DMS 273 treated with DMSO at 0.1 percent for 48 hours (cell line): ENCODE results near the gene PDE9A.
"Not testable (repeated sequence)": the region's sequence is repeated elsewhere in the genome, so short reads cannot be mapped to it uniquely, and the experiment has no call there.

Source experiments
- DNase-seq: peaks from one replicate; lab custom pipeline; 2025; lab: John Stamatoyannopoulos, UW

Gene PDE9A

DNA sequence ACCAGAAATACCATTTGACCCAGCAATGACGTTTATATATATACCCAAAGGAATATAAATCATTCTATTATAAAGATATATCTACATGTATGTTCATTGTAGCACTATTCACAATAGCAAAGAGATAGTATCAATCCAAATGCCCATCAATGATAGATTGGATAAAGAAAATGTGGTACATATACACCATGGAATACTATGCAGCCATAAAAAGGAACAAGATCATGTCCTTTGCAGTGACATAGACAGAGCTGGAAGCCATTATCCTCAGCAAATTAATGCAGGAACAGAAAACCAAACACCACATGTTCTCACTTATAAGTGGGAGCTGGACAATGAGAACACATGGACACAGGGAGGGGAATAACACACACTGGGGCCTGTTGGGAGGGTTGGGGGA, 55.5 kb downstream of the PDE9A start:
- DNase-seq: not testable (repeated sequence)

DNA sequence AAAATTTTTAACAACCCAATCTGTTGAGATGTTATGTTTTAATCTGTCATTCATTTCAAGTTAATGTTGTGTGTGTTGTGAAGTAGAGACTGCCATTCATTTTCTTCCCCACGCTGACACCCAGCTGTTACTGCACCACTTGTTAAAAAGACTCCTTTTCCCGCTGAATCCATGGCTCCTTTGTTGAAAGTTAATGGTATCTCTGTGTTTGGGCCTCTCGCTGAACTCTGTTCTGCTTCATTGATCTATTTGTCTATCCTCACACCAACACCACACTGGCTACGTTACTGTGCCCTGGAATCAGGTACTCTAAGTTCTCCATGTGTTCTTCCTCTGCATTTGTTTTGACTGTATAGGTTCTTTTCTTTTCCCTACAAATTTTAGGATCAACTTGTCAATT, 58.2 kb downstream of the PDE9A start:
- no peak for DNase-seq

DNA sequence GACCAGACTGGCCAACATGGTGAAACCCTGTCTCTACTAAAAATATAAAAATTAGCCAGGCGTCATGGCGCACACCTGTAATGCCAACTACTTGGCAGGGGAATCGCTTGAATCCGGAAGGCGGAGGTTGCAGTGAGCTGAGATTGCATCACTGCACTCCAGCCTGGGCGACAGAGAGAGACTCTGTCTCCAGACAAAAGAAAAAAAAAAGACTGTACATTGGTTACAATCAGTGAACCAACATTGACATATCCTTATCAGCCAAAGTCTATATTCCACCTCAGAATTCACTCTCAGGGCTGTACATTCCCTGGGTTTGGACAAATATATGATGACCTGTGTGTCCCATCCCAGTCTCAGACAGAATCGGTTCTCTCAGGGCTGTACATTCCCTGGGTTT, 62.0 kb downstream of the PDE9A start:
- not testable (repeated sequence) for DNase-seq

DNA sequence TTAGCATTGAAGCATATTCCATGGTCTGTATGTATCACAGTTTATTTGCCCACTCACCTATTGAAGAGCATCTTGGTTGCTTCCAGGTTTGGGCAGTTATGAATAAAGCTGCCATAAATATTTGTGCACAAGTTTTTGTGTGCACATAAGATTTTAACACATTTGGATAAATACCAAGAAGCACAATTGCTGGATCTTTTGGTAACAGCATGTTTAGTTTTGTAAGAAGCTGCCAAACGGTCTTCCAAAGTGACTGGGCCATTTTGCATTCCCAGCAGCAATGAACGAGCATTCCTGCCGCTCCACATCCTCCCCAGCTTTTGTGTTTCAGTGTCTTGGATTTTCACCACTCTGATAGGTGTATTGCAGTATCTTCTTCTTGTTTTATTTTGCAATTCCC, 62.7 kb downstream of the PDE9A start:
- DNase-seq: no peak

DNA sequence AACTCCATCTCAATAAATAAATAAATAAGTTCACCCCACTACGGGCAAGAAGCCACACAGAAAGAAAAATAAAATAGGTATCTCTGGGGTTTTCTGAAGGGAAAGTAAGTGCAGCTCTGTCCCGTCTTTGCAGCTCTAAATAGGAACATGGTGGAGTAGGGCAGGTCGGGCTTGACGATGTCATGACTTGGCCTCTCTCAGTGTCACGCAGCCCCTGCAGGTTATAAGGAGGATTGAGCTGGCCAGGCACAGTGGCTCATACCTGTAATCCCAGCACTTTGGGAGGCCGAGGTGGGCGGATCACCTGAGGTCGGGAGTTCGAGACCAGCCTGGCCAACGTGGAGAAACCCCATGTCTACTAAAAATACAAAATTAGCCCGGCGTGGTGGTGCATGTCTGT, 67.1 kb downstream of the PDE9A start:
- not testable (repeated sequence) for DNase-seq

DNA sequence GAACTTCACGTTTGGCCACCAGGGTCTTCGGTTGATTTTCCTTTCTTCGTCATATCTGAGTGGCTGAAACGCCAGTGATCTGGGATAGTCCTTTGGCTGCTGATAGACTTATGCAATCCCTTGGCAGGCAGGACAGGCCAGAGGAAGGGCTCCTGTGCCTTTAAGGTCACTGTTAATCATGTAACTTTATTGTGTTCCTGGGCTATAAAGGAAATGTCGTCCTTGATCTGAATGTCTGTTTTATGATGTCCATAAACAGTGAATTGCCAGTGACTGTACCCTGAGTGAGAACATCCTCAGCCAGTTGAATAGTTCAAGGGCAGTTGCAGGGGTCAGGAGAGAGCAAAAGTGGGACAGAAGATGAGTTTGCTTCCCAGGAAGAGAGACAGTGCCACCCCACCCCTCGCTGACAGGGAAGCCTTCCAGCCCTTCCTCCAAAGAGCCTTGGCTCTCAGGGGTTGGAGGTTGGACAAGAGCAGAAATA, 68.0 kb downstream of the PDE9A start:
- no peak for DNase-seq

DNA sequence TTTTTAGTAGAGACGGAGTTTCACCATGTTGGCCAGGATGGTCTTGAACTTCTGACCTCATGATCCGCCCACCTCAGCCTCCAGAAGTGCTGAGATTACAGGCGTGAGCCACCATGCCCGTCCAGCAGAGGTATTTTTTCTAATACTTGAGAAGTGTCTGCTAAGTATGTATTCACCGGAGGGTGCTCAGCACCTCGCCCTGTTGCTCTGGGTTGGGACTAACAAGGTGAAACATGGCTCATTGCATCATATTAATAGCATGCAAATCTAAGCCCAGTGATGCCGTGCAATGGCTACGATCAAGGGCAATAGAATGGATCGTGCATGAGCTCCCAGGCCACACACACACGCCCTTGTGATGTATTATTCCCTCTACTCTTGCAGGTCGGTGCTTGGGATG, 68.7 kb downstream of the PDE9A start:
- no peak for DNase-seq

DNA sequence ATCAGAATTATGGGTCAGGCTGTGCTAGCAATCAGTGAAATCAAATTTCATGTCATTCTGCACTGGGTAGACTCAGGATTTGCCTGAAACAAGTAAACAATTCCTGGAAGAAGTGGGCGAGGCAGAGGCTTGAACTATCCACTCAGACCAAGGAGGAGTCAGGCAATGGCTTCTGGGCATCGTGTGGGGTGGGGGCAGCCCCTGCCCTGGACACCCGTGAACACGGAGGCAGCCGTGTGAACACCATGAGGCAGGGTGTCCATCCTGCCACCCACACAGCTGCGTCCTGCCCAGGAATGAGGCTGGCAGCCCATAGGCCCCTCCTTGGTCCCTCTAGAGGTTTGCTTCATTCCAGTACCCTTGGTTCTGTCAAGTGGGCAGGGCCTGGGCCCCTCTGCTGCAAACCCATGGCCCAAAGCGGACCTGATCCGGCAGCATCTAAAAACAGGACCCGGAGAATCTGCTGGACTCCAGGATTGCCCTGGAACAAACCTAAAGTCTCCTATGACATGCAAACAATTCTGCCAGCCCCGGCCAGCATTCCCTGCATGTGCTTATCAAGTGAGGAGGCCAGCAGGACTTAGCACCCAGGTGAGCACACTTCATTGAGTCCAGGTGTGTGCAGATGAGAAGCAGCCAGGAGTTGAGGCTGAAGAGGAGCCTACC, 69.5 kb downstream of the PDE9A start:
- DNase-seq: no peak

DNA sequence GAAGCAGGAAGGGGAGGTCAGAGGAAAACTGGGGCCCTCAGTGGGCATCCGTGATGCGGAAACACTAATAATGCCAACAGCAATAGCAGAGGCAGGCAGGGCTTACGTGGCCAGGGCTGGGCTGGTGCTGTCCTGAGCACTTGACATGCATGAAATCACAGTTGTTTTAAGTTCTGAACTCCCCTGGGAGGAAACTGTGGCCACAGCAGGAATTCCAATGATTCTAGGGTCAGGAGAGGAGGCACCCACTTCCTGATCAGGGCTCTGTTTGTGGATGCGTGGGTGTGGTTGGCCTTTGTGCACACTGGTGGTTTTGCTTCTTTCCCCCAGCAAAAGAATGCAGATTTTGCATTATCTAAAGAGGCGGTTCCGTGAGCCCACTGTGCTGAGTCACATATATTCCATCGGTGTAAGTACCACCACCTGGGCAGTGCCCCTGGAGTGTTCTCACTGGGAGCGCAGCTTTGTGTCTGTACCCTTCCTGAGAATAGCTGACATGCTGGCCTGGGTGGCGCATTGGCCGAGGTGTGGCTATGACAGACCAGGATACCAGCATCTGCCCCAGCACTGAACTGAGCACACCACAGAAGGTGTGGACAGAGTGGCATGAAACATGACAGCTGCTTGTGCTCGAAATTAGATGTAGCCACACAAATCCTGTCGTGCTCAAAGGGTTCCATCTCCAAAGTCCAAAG, 71.0 kb downstream of the PDE9A start:
- DNase-seq: no peak

DNA sequence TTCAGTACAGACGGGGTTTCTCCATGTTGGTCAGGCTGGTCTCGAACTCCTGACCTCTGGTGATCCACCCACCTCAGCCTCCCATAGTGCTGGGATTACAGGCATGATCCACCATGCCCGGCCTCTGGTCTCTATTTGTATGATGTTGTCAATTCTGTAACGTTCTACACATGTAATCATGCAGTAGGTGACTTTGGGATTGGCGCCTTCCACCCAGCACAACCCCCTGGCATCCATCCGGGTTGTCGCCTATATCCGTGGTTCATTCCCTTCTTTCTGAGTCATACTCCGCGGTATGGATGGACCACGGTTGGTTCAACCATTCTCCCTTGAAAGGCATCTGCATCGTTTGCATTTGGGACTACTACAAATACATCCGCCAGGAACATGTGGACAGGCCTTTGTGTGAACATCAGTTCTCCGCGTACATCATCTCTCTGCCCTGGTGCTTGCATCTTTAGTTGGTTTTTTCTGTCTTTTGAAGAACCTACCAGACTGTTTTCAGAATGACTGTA, 72.1 kb downstream of the PDE9A start:
- no peak for DNase-seq

DNA sequence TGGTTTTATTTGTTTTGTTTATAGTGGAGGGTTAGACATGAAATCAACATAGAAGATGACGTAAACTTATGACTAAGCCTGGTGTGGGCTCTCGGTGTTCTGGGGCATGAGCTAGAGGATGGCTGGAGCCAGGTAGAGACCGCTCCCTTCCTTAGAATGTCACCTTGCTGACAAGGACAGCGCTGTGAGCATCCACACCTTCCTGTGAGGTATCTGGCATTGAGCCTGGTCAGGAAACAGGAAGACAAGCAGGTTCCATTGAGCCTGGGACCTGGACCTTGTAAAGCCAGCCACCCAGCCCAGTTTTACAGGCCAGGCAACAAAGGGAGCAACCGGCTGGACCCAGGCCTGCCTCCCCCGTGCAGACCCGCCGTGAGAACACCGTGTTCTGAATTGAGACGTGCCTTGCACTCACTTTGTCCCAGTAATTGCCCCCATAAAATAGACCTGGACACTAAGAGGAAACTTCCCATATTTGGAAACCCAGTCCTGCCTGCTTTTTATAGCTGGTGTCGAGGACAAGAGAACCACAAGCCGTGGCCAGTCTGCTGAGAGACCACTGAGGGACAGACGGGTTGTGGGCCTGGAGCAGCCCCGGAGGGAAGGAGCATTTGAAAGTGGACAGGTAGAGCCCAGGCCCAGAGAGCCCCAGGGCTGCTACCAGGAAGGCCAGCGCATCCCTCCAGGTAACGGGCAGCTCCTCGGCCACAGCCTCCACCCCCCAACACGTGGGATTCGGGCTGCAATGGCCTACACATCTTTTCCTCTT, 78.0 kb downstream of the PDE9A start:
- DNase-seq: no peak

DNA sequence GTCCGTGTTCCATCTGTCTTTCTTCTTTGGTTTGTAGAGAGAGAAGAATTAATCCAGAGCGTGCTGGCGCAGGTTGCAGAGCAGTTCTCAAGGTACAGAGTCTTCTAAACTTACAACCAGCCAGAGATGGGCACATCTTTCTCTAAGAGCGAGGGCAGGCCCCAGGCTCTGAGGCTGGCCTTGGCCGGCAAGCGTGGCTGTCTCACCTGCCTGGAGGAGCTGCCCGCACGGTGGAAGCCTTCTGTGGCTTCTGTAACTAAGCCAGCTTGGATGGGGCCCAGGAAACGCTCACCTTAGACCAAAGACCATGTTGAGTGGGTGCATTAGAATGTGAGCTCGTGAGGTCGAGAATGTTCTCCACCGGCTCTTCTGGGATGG, 78.6 kb downstream of the PDE9A start:
- DNase-seq: no peak

DNA sequence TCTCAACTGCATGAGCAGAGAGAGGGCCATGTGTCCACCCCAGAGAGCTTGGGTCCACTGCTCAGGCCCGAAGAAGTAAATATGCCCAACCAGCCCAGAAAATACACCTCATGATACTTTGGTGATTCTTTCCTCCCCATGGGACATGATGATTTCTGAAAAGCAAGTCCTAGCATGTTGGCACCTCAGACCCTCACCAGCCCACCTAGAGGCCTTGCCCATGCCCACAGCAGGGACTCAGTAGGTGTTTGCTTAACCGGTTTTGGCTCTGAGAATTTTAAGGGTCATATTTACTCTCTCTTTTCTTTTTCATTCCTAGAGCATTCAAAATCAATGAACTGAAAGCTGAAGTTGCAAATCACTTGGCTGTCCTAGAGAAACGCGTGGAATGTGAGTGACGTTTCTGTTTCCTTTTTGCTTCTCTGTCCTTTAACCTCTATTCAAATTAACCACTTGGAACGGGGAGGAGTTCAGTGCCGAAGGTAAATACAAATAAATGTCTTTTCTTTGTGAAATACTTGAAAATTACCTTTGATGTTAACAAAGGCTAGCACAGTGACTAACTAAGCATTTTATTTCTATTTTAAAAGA, 79.7 kb downstream of the PDE9A start:
- DNase-seq: no peak

DNA sequence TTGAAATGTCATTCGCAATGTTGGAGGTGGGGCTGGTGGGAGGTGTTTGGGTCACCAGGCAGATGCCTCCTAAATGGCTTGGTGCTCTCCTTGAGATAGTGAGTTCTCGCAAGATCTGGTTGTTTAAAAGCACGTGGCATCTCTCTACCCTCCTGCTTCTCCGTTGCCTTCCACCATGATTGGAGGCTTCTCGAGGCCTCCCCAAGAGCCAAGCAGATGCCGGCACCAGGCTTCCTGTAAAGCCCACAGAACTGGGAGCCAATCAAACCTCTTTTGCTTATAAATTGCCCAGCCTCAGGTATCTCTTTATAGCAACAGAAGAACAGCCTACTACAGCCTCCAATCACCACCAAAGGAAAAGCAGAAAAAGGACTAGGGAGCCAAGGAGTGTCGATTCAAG, 80.5 kb downstream of the PDE9A start:
- no peak for DNase-seq

DNA sequence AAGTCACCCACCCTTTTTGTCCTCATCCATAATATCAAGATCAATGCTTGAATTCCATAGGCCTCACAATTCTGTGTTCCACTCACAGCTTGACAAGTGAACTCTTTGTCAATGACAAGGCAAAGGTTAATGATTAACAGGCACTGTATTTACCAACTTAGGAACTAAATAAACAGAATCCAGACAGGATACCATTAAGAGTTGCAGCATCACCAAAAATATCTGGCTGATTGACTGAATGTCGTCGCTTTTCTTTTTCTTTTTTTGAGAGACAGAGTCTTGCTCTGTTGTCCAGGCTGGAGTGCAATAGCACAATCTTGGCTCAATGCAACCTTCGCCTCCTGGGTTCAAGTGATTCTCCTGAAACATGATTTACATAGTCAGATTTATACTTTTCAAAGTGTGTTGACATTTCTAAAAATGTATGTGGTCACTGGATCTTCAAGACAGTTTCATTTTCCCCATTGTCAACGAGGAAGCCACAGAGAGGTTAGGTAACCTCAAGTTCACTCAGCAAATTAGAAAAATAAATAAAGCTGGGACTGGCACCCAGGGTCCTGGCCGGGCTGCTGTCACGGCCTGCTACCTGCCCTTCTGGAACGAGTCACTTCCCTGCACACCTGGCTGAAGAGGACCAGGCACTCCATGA, 81.0 kb downstream of the PDE9A start:
- DNase-seq: no peak

DNA sequence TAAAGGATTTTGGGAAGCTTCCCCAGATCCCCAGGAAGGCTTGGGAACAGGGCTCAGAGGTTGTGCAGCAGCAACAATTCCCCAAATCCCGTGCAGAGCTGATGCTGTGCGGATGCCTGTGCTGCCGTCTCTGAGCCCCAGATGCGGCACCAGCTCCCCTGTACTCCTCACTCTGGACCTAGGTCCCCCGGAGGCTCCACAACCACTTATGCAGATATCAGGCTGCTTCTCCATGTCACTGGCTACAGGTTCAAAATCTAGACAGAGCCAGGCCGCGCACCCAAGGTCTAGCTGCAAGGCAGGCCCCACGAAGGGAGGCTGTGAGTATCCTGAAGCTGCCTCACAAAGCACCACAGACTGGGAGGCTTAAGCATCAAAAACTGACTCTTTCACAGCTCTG, 81.6 kb downstream of the PDE9A start:
- DNase-seq: no peak

DNA sequence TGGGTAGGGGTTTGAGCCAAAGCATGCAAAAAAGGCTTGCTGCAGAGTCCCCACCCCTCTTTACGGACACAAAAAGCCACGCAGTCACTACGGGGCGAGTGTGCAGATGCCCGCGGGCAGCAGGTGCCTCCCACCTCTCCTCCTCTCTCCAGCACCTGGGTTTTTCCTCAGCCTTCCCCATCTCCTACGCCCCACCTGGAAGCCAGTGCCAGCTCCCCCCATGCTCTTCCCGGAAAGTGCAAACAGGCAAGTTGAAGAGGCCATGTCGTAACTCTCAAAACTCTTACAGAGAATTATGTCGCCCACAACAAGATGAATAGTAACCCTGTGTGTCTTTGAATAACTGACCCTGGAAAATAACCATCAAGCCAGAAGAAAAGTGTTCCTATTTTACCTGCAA, 82.5 kb downstream of the PDE9A start:
- DNase-seq: no peak

DNA sequence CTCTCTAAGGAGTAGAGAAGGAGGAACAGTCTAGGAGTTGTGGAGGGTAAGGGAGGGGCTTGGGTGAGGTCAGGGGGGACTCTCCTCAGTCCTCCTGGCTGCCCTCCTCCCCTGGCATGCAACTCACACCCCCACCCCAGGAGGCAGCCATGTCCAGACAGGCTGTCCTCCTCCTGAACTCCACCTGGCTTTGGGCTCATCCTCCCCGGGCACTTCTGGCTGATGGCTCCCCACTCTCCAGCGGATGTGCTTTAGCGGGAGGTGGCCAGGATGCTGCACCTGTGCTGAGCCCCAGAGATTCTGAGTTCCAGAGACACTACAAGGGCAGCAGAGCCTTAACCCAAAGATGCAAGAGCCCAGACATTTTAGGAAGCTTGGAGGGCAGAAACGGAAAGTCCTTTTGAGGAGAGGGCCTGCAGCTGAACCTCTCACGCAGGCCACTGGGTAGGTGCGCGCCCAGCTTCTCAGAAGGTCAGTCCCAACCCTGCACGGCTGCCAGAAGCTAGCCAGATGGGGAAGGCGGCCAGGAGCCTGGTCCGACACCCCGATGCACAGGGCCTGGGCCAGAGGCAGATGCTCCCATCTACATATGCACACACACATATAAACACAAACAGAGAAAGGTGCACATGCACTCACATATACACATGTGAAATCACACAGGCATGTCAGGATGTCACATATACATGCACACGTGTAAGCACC, 83.4 kb downstream of the PDE9A start:
- no peak for DNase-seq

DNA sequence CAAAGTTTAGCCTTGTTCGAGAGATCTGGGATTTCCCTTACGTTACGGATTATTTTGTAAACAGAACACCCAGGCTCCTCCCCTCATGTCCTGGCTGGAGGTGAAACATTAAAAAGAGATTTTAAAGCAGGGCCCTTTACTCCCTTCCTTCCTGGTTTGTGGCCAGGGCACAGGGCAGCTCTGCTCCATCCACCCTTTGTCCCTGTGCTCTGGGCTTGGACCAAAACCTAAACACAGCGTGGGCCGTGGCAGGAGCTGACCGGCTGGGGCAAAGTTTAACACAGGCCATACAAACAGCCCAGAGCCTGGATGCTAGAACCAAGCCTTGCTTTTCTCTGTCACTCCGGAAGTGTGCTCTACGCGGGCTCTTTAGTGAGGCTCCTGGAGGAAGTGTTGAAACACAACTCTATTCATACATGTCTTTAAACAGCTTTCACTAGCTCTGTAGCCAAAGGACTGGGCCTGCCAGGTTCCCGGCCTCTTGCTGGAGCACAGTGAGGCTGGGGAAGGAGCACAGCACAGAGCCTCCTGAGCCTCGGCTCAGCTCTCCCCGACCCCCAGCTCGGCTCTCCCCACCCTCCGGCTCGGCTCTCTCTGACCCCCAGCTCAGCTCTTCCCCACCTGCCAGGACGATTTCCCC, 84.7 kb downstream of the PDE9A start:
- DNase-seq: no peak

DNA sequence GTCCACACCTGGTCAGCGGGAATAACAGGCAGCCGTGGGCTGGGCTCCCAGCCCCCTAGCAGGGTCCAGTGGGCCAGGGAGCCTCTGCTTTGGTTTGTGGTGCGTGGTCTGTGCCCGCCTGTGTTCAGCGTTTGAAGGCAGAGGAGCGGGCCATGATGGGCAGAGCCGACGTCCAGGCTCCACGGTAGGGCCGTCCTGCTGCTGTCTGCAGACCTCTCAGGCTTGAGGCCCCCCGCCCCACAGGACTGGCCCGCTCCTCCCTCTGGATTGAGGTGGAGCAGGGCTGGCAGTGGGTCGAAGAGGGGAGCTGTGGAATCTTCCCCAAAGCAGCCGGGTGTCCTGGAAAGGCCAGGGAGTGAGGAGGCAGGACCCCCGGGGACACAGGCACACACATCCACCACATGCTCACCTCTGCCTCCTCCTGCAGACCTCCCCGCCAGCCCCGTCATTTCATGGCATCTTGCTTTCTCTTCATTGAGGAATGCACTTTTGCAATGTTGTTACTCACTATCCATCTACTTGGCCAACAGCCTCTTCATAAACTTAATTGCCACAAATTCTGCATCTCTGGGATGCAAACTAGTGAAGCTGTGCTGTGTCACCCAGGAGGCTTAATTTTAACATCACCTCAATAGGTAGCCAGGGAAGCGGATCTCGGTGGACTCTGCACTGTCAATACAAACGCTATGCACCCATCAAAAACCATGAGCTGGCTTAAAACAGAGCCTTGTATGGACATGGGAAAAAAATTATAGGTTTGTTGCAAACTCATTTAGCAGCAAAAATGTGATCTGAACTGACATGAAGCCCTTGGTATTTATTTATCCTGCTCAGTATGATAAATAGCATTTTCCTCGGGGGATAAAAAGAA, 85.9 kb downstream of the PDE9A start:
- DNase-seq: no peak
